GM19240 (cell line): Measurements from ENCODE around the gene SLC24A4.

Experiments
- DNase-seq: peaks from one replicate; pipeline ENCODE4 v3.0.0; 2011; ENCODE audit warnings: low spot score; ENCODE audit not compliant: insufficient read length

The SLC24A4 gene

GRCh38 chr14:92366237-92366636 lies 43.3 kb downstream of the SLC24A4 start:
- DNase-seq = no peak

- no peak for DNase-seq
These were observed 45.0 kb downstream of the SLC24A4 start for GRCh38 chr14:92368001-92368400.

GRCh38 chr14:92369097-92369496 lies 46.1 kb downstream of the SLC24A4 start:
- no peak for DNase-seq

- no peak for DNase-seq
These were observed 49.3 kb downstream of the SLC24A4 start for GRCh38 chr14:92372230-92372629.

- no peak for DNase-seq
These were observed 50.4 kb downstream of the SLC24A4 start for GRCh38 chr14:92373336-92373735.

GRCh38 chr14:92380131-92380530 lies 57.2 kb downstream of the SLC24A4 start:
- DNase-seq = no peak

- no peak for DNase-seq
These were observed 57.6 kb downstream of the SLC24A4 start for GRCh38 chr14:92380582-92380981.

GRCh38 chr14:92382677-92383076 lies 59.7 kb downstream of the SLC24A4 start:
- DNase-seq = no peak

GRCh38 chr14:92383805-92384204 lies 60.8 kb downstream of the SLC24A4 start:
- DNase-seq = no peak

- DNase-seq = no peak
These were observed 61.6 kb downstream of the SLC24A4 start for GRCh38 chr14:92384461-92385133.

- no peak for DNase-seq
These were observed 62.6 kb downstream of the SLC24A4 start for GRCh38 chr14:92385561-92385960.

- no peak for DNase-seq
These were observed 63.2 kb downstream of the SLC24A4 start for GRCh38 chr14:92386165-92386564.

GRCh38 chr14:92386637-92387036 lies 63.7 kb downstream of the SLC24A4 start:
- no peak for DNase-seq

GRCh38 chr14:92387578-92387977 lies 64.6 kb downstream of the SLC24A4 start:
- no peak for DNase-seq

- DNase-seq = no peak
These were observed 66.7 kb downstream of the SLC24A4 start for GRCh38 chr14:92389598-92390158.

- no peak for DNase-seq
These were observed 68.8 kb downstream of the SLC24A4 start for GRCh38 chr14:92391726-92392125.

- DNase-seq = no peak
These were observed 69.7 kb downstream of the SLC24A4 start for GRCh38 chr14:92392711-92393110.

- DNase-seq = no peak
These were observed 74.4 kb downstream of the SLC24A4 start for GRCh38 chr14:92397150-92397952.

- DNase-seq = no peak
These were observed 75.1 kb downstream of the SLC24A4 start for GRCh38 chr14:92397953-92398564.

- no peak for DNase-seq
These were observed 76.1 kb downstream of the SLC24A4 start for GRCh38 chr14:92398888-92399636.
